Measurements from ENCODE around the gene ARID3B. TPM values are rescaled to one million over a fixed set of nuclear protein-coding genes. Genes with fewer than 3 reads are reported as not detected.

ARID3B gene
- total and polyA plus RNA-seq, 2 of the 13 experiments (the other 11 are each of a cell fraction or from before 2014, with no cell fraction given) = 5.3 to 12.8 TPM

GRCh38 chr15:74545776-74546656, 5.0 kb downstream of the ARID3B start (continued):
- no peak for TF ChIP-seq E2F5 (CRISPR knock-in tag; conservative IDR thresholded peaks at IDR 0.05)
- TF ChIP-seq HIC2 (CRISPR knock-in tag; IDR thresholded peaks at IDR 0.05; ENCODE audit: low read depth) = peak; percentile 76
- TF ChIP-seq ZNF33A (CRISPR knock-in tag; IDR thresholded peaks at IDR 0.05; ENCODE audit: borderline replicate concordance) = no peak; the same call in 1 of the 2 replicates
- peak; percentile 74; the same call in 1 of the 2 replicates for TF ChIP-seq SOX5 (CRISPR knock-in tag; IDR thresholded peaks at IDR 0.05; ENCODE audit: borderline replicate concordance)
- peak; percentile 35; the same call in 1 of the 2 replicates for TF ChIP-seq ZNF362 (CRISPR knock-in tag; IDR thresholded peaks at IDR 0.05; ENCODE audit: borderline replicate concordance)
- peak; percentile 36; the same call in 1 of the 2 replicates for TF ChIP-seq RFX5 (IDR thresholded peaks at IDR 0.05; ENCODE audit: low read depth, low read length)
- no peak for TF ChIP-seq ARNT2 (CRISPR knock-in tag; IDR thresholded peaks at IDR 0.05; ENCODE audit: low read depth)
- TF ChIP-seq HOXA7 (CRISPR knock-in tag; IDR thresholded peaks at IDR 0.05) = no peak
- no peak; the same call in 1 of the 2 replicates for TF ChIP-seq ZBTB43 (CRISPR knock-in tag; conservative IDR thresholded peaks at IDR 0.05)
- 0 out of 2 replicates have a peak, but pooled peaks have one; percentile 50 for TF ChIP-seq HBP1 (CRISPR knock-in tag; IDR thresholded peaks at IDR 0.05; ENCODE audit: low read depth)
- TF ChIP-seq TRIM22 (IDR thresholded peaks at IDR 0.05) = no peak
- TF ChIP-seq PTBP1 (IDR thresholded peaks at IDR 0.05; ENCODE audit: low read depth, low read length, poor library complexity, severe bottlenecking) = peak; percentile 57
- TF ChIP-seq FOXA1 (IDR thresholded peaks at IDR 0.05) = no peak
- TF ChIP-seq FOXA1 (CRISPR knock-in tag; IDR thresholded peaks at IDR 0.05) = peak; percentile 46
- peak; percentile 88 for TF ChIP-seq ZNF772 (CRISPR knock-in tag; IDR thresholded peaks at IDR 0.05)
- TF ChIP-seq TOPORS (CRISPR knock-in tag; IDR thresholded peaks at IDR 0.05) = peak; percentile 80
- TF ChIP-seq SMYD3 (CRISPR knock-in tag; IDR thresholded peaks at IDR 0.05) = peak; percentile 89; the same call in 1 of the 2 replicates
- TF ChIP-seq ZNF224 (CRISPR knock-in tag; IDR thresholded peaks at IDR 0.05) = no peak; the same call in 1 of the 2 replicates

Measured in HepG2 (cell line).